NCI-H69 (cell line): Measurements from ENCODE around the gene CREB3L1.

Source experiments
- DNase-seq: peaks from one replicate; lab custom pipeline; 2025; lab: John Stamatoyannopoulos, UW

Gene CREB3L1

DNA sequence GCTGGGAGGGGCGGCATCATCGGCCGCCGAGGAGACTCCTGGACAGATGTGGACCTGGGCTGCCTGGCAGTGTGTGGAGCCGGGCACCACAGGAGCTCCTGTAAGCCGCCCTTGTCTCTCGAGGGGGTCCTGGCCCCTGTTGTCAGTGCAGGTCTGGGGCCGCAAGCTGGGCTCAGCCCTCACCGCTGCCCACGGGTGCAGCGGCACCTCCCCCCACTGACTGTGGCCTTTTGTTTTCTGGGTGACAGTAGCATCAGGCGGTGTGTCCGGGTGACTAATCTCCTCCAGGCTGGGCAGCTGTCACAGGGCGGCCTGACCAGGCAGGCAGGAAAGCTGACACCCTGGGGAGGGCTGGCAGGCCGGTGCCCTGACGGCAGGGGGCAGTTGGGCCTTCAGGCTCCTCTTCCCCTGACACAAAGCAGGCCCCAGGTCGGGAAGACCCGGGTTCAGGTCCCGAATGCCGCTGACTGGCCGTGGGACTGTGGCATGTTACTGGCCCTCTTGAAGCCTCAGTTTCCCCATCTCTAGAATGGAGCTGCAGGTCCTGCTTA lies 86.1 kb downstream of the CREB3L1 start:
- peak; percentile 82 for DNase-seq

- DNase-seq, result no peak
Observed at GRCh38 chr11:46364056-46364455, 86.6 kb downstream of the CREB3L1 start.

DNA sequence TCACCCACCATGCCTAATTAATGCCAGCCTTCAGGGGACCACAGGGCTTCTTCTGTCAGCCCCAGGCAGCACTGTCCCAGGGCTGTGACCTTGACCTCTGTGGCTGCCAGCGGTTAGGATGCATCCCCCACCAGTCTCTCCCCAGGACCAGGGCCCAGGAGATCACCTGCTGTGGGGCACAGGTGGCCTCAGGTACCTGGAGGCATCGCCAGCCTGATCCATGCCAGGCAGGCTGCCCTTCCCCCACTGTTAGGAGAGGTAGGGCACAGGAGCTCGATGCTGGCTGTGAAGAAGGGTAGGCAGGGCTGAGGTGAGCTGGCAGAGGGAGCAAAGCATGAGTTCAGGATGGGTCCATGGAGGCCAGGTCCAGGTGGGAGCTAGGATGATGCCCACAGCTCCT lies 87.3 kb downstream of the CREB3L1 start:
- DNase-seq, result peak; percentile 31

- no peak for DNase-seq
Observed at GRCh38 chr11:46366260-46366659, 88.8 kb downstream of the CREB3L1 start.

DNA sequence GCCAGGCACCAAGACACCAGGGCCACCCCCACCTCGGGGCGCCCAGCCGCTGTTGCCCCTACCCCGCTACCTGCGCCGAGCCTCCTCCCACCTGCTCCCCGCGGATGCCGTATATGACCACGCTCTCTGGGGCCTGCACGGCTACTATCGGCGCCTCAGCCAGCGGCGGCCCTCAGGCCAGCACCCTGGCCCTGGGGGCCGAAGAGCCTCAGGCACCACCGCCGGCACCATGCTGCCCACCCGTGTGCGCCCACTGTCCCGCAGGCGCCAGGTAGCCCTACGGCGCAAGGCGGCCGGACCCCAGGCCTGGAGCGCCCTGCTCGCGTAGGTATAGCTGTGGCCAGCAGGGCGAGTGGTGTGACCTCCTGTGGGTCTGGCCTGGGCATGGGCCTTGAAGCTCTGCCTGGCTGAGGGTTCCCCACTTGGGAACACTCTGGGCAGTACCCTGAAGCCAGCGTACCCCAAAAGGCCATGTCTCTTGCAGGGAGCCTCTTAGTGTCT lies 89.2 kb downstream of the CREB3L1 start:
- no peak for DNase-seq

DNA sequence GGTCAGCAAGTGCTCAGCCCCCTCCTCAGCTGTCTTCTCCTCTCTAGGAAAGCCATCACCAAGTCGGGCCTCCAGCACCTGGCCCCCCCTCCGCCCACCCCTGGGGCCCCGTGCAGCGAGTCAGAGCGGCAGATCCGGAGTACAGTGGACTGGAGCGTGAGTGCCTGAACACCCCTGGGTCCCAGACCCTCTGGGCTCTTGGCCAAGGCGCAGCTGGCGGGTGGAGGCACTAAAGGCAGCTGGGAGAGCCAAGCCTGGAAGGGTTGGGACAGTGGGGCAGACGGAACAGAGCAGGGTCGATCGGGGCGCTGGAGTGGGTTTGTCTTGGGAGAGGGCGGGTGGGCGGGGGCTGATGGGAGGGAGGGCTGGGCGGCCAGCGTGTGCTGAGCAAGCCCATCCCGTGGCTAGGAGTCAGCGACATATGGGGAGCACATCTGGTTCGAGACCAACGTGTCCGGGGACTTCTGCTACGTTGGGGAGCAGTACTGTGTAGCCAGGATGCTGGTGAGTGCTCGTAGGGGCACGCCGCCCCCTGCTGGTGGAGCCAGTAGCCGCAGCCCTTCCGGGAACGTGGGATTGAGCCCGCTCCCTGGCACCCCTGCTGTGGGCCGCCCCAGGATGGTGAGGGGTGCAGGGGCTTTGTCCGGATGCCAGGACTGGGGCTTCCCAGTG lies 89.9 kb downstream of the CREB3L1 start:
- peak; percentile 61 for DNase-seq

DNA sequence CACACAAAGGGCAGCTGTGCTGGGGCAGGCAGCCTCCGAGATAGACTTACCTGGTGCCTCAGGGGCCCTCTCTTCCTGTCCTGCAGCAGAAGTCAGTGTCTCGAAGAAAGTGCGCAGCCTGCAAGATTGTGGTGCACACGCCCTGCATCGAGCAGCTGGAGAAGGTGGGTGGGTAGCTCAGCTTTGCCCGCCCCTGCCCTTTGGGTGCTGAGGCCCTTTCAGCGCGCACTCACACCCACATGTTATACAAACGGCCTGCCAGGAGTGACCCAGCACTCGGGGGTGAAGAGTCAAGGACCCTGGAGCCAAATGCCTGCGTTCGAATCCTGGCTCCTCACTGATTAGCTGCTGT lies 90.4 kb downstream of the CREB3L1 start:
- DNase-seq, result no peak

- DNase-seq, result peak; percentile 78
Observed at GRCh38 chr11:46369458-46370152, 92.1 kb downstream of the CREB3L1 start.

DNA sequence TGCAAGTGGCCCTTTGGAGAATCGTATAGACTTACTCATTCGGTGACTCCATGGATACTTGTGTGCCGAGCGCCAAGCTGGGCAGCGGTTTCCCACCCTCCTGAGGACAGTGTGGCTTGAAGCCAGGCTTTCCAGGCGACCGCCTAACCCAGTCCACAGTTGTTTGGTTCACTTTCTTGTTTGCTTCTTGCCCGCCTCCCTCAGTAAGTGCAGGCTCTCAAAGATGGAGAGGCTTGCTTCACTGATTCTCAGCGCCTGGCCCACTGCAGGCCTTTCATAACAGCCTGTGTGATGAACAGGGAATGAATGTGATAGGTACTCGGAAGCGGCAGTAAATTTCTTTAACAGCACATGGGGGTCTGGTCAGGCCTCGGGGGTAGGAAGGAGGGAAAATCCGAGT lies 92.8 kb downstream of the CREB3L1 start:
- no peak for DNase-seq
